ENCODE results near the gene C1QL2. TPM values are rescaled to one million over a fixed set of nuclear protein-coding genes. Genes with fewer than 3 reads are reported as not detected.

The C1QL2 gene
- total RNA-seq, 2 donors from 2014 or later, result not detected

DNA sequence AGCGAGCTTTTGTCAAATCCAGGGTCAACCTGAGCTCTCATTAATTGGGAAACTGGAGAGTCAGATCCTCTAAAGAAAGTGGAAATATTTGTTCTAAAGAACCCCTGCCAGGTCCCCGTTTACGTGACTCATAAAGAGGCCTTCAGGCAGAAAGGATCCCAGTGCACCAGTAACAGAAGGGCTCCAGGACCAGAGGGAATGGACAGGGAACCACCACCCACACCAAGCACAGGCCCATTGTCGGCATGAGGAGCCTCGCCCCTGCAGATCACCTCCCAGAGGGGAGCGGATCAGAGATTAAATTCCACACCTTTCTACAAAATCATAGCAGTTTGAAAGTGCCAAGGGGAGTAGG is 16.4 kb upstream of the C1QL2 start:
- no peak overlapping the region for H3K4me3 Mint-ChIP-seq
- no peaks in the 10 kb centered on the region for H3K9me3 Mint-ChIP-seq
- H3K36me3 Mint-ChIP-seq (ENCODE audit: insufficient read depth in 2 of 2), result no peaks in the 10 kb centered on the region
- H3K4me1 Mint-ChIP-seq (ENCODE audit: low read depth), result no peaks in the 10 kb centered on the region
- ATAC-seq (replicated peaks in 1 of 2) (no peak), DNase-seq (no peak)
- no peaks in the 10 kb centered on the region for H3K27me3 Mint-ChIP-seq (ENCODE audit: low read depth)
- no peak overlapping the region for H3K27ac Mint-ChIP-seq

DNA sequence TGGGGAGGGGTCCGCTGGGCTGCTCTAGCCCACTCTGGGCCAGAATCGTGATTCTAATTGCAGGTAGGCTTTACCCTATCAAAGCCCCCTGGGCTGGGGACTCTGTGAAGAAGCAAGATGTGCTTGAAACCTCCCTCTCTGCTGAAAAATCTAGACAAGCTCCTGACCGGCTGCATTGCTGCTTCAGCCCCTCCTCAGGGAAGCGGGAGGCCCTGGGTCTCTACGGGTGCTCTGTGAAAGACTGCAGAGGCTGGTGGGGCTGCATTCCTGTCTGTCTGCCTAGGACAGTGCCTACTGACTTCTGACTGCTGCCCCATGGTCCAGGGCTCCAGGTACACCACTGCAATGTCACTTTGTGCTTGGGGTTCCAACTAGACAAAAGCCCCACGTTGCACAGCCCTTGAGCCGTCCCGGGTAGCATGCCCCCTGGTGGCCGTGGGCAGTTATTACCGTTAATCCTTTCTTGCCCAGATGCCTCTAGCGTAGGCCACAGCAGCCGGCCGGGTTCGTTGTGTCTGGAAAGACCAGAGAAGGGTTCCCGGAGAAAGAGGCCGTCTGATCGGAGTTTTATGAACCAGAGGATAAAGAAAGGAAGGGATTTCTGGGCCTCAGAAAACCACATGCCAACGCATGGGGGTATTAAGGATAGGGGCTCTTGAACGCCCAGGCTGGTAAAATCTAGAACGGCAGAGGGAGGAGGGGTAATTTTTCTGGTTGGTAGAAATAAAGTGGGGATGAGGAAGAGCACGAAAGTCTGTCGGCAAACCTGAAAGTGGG is 15.9 kb upstream of the C1QL2 start:
- Mint-ChIP-seq H3K9me3 (no peaks in the 10 kb centered on the region), H3K4me1 (ENCODE audit: low read depth) (no peaks in the 10 kb centered on the region), H3K36me3 (ENCODE audit: insufficient read depth in 2 of 2) (no peaks in the 10 kb centered on the region), H3K27me3 (ENCODE audit: low read depth) (no peaks in the 10 kb centered on the region), H3K27ac (no peak overlapping the region), H3K4me3 (no peak overlapping the region)
- ATAC-seq (replicated peaks in 1 of 2), result peak; percentile 57 to 63
- DNase-seq, result peak; percentile 49 to 69

DNA sequence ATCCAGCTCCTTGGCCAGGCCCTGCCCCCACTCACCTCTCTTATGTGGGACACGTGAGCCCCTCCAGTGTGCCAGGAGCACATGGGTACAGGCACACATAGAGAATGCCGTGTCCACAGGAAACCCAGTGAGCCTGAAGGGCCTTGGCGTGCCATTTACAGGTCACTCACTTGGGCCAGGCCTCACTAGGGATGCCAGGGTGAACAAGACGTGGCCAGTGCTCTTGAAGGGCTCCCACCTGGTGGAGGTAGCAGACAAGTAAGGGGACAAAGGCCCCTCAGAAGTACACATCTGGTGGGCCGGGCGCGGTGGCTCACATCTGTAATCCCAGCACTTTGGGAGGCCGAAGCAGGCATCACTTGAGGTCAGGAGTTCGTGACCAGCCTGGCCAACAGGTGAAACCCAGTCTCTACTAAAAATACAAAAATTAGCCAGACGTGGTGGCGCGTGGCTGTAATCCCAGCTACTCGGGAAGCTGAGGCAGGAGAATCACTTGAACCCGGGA is 15.1 kb upstream of the C1QL2 start:
- Mint-ChIP-seq H3K9me3 (no peaks in the 10 kb centered on the region), H3K27ac (no peak overlapping the region), H3K36me3 (ENCODE audit: insufficient read depth in 2 of 2) (no peaks in the 10 kb centered on the region), H3K4me3 (no peak overlapping the region), H3K27me3 (ENCODE audit: low read depth) (no peaks in the 10 kb centered on the region), H3K4me1 (ENCODE audit: low read depth) (no peaks in the 10 kb centered on the region)
- no peak for ATAC-seq (replicated peaks in 1 of 2)
- DNase-seq, result no peak

DNA sequence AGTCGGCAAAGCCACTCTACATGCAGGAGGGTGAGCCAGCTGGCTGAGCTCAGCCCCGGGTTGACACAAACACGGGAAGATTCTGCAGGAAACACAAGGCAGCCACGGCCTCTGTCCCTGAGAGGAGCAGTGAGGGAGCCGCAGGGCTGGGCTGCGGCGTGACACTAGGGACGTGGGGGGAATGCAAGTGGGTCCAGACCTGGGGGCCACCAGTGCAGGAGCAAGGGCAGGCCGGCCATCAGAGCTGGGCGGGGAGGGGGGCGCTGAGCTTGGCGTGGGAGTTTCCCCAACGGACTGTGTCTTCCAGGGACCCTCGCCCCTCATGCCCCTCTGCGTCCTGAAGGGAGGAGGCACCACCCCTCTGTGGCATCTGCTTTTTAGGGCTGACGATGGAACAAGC is 12.0 kb upstream of the C1QL2 start:
- Mint-ChIP-seq H3K4me1 (ENCODE audit: low read depth) (no peaks in the 10 kb centered on the region), H3K9me3 (no peaks in the 10 kb centered on the region), H3K4me3 (no peak overlapping the region), H3K27ac (no peak overlapping the region), H3K27me3 (ENCODE audit: low read depth) (peaks cover 15% of the 10 kb centered on the region), H3K36me3 (ENCODE audit: insufficient read depth in 2 of 2) (no peaks in the 10 kb centered on the region)
- ATAC-seq (replicated peaks in 1 of 2) (no peak), DNase-seq (no peak)

DNA sequence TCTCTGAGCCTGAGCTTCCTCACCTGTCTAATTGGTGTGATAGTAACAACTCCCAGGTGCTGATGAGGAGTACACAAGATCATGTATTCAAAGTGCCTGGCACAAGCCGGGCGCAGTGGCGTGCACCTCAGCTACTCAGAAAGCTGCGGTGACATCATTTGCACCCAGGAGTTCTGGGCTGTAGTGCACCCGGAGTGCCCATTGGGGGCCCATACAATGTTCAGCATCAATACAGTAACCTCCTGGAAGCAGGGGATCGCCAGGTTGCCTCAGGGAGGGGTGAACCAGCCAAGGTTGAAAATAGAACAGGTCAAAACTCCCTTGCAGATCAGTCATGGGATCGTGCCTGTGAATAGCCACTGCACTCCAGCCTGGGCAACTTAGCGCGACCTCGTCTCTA is 11.2 kb upstream of the C1QL2 start:
- no peak overlapping the region for H3K27ac Mint-ChIP-seq

DNA sequence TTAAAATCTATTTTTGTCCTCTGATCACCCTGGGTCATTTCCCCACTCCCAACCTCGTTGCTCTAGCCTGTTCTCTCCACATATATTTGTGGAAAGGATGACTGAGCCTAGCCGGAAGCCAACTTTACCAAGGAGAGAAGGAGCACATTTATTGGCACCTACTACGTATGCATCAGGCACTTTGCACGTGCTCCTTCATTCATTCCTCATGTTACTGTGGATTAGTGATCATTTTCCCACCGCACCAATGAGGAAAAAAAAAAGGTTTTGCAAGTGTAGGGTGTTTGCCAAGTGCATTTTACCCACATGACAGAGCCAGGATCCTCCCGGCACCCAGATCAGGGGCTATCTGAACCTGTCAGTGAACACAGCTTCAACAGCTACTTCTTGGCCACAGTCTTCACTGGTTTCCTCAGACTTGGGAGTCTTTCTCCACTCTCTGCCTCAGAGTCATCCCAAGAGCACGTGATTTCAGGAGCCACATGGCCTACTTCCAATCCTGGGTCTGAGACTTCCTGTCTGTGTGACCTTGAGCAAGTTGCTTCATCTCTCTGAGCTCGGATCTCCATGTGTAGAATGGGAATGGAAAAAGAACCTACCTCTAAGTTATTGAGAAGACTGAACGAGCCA is 1.9 kb upstream of the C1QL2 start:
- Mint-ChIP-seq H3K27ac (no peak overlapping the region), H3K9me3 (no peaks in the 10 kb centered on the region), H3K4me3 (no peak overlapping the region), H3K27me3 (ENCODE audit: low read depth) (peaks cover 49% of the 10 kb centered on the region), H3K4me1 (ENCODE audit: low read depth) (peaks cover 4% of the 10 kb centered on the region), H3K36me3 (ENCODE audit: insufficient read depth in 2 of 2) (no peaks in the 10 kb centered on the region)
- DNase-seq (no peak), ATAC-seq (replicated peaks in 1 of 2) (no peak)

More for the DNA sequence above, 11.2 kb upstream of the C1QL2 start:
- Mint-ChIP-seq H3K4me1 (ENCODE audit: low read depth) (no peaks in the 10 kb centered on the region), H3K36me3 (ENCODE audit: insufficient read depth in 2 of 2) (no peaks in the 10 kb centered on the region), H3K27me3 (ENCODE audit: low read depth) (peaks cover 15% of the 10 kb centered on the region), H3K4me3 (no peak overlapping the region), H3K9me3 (no peaks in the 10 kb centered on the region)
- no peak for DNase-seq
- no peak for ATAC-seq (replicated peaks in 1 of 2)

DNA sequence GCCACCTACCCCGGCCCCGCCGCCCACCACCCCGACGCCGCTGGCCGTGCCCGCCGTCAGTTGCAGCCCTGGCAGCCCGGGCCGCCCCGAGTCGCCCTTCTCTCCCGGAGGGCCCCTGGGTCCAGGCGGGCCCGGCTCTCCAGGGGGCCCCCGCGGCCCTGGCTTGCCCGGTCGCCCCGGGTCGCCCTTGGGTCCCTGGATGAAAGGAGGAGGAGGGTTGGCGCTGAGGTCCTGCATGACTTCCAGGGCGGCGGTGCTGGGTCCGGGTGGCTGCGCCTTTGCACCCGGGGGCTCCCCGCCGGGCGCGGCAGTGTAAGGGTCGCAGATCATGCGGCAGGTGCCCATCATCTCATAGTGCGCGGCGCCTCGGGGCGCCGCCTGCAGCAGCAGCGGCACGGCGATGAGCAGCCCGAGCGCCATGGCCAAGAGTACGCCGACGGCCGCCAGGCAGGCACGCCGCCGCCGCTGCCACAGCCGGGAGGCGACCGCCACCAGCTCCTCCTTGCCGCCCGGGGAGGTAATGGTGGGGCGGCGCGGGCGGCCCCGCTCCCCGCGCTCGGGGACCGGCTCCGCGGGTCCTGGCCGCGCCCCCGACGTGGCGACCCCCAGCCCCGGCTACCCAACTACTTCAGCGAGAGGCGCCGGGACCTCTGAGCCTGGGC is 570 bp downstream of the C1QL2 start:
- H3K27ac Mint-ChIP-seq, result no peak overlapping the region
- H3K4me1 Mint-ChIP-seq (ENCODE audit: low read depth), result peaks cover 4% of the 10 kb centered on the region
- H3K27me3 Mint-ChIP-seq (ENCODE audit: low read depth), result peaks cover 64% of the 10 kb centered on the region
- no peak for DNase-seq
- ATAC-seq (replicated peaks in 1 of 2), result no peak
- H3K9me3 Mint-ChIP-seq, result no peaks in the 10 kb centered on the region
- no peaks in the 10 kb centered on the region for H3K36me3 Mint-ChIP-seq (ENCODE audit: insufficient read depth in 2 of 2)
- no peak overlapping the region for H3K4me3 Mint-ChIP-seq

DNA sequence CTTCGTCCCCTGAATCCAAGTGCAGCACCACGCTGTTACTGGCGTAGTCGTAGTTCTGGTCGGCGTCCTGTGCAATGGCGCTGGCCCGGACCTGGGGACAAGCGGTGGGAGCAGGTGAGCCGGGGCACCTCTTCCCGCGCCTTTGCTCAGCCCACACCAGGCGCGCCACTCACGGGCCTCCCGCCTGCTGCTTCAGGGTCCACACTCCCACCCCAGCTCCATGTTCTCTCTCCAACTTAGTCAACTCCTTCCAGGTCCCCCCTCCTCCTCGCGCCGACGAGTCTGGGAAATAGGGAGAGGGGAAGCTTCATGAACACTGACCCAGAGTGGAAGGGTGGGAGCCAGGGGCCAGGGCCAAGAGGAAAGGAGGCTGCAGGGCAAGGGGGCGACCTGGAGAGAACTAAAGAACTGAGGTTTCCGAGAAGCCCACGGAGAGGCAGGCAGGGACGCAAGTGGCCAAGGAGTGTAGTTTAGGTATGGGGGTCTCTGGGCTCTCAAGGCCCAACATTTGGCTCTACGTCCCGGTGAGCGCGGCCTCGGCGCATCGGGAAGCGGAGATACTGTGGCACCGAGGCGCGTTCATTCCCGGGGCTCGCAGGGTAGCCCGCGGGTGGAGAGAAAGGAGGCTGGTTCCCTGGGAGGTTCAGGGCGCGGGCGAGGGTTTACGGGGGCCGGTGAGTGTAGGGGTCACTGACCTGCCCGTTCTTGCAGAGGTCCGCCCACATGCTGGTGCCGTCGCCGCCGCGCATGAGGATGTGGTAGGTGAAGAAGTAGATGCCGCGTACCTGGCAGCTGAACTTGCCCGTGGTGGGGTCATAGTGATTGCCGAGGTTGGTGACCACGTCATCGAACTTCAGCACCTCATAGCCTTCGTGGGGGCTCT is 1.4 kb downstream of the C1QL2 start:
- Mint-ChIP-seq H3K9me3 (no peaks in the 10 kb centered on the region), H3K27ac (no peak overlapping the region), H3K4me3 (peak overlapping the region in 1 of 2 donors; percentile 29), H3K27me3 (ENCODE audit: low read depth) (peaks cover 62% of the 10 kb centered on the region), H3K36me3 (ENCODE audit: insufficient read depth in 2 of 2) (no peaks in the 10 kb centered on the region), H3K4me1 (ENCODE audit: low read depth) (peaks cover 4% of the 10 kb centered on the region)
- DNase-seq, result no peak
- no peak for ATAC-seq (replicated peaks in 1 of 2)

DNA sequence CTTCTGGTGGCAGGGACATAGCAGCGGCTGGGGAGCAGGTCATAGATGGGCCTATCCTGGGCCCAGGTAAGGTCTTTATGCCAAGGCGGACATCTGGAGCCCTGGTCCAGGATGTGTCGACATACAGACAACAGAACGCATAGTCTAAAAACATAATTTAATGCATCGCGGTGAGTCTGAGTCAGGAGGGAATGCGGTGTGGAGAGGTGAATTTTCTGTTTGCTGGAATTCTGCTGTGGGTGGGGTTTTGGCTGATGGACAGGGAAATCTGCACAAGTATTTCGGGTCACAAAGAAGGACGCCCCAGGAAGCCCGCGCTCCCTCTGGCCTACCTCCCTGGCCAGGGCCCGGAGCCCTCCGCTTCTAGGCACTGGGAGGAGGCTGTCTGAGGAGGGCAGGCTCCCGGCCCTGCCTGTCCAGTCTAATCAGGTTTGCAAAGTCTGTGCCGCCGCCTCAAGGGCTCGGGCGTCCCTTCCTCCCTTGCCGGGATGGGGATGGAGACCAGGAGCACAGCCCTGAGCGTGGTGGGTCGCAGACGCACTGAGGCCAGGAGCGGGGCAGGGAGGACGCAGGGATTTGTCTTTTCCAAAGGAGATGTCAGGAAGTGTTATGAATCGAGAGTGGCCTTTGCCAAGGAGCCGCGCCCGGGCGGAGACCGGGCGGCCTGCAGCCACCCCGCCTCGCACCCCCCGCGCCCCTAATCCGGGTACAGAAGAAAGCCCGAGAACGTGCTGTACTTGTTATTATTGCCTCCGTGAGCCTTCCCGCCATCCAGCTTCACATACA is 2.3 kb downstream of the C1QL2 start:
- Mint-ChIP-seq H3K4me1 (ENCODE audit: low read depth) (peaks cover 4% of the 10 kb centered on the region), H3K27me3 (ENCODE audit: low read depth) (peaks cover 58% of the 10 kb centered on the region), H3K27ac (no peak overlapping the region), H3K4me3 (no peak overlapping the region), H3K36me3 (ENCODE audit: insufficient read depth in 2 of 2) (no peaks in the 10 kb centered on the region), H3K9me3 (no peaks in the 10 kb centered on the region)
- DNase-seq (no peak), ATAC-seq (replicated peaks in 1 of 2) (no peak)

DNA sequence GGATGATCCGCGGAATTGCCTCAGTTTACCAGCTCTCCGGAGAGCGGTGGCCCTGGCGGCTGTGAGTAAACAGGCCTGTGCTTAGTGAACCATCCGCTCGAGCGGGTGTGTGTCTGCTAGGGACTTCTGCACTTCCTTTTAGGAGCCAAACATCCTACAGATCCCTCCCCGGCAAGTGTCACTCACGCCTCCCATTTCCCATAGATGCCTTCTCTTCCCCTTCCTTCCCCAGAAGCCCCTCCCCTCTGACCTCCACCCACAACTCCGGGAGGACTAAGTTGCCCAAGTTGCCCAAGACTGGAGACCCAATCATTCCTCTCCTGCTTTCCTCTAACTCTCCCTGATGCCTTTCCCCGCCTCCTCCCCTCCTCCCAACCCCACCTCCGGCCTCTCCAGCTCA is 2.9 kb downstream of the C1QL2 start:
- H3K4me1 Mint-ChIP-seq (ENCODE audit: low read depth), result peaks cover 4% of the 10 kb centered on the region
- H3K4me3 Mint-ChIP-seq, result no peak overlapping the region
- H3K9me3 Mint-ChIP-seq, result no peaks in the 10 kb centered on the region
- no peaks in the 10 kb centered on the region for H3K36me3 Mint-ChIP-seq (ENCODE audit: insufficient read depth in 2 of 2)
- H3K27ac Mint-ChIP-seq, result no peak overlapping the region
- peaks cover 56% of the 10 kb centered on the region for H3K27me3 Mint-ChIP-seq (ENCODE audit: low read depth)
- ATAC-seq (replicated peaks in 1 of 2), result no peak
- no peak for DNase-seq

DNA sequence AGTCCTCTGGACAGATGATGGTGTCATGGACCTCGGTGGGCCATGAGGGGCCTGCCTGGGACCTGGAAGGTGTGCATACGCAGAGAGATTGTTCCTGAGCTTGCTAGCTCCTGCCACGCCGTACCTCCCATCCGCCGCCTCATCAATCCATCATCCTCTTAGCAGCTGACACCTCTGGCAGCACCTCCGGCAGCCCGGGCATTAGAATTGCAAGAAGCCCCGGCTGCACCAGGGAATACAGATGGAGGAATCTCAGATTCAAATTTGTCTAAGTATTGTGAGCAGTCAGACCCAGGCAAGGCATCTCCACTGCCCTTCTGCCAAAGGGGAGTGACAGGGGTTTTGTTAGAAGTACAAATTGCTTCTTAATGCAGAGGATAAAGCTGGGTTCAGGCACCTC is 4.5 kb downstream of the C1QL2 start:
- Mint-ChIP-seq H3K4me3 (no peak overlapping the region), H3K36me3 (ENCODE audit: insufficient read depth in 2 of 2) (no peaks in the 10 kb centered on the region), H3K27ac (no peak overlapping the region), H3K27me3 (ENCODE audit: low read depth) (peaks cover 50% of the 10 kb centered on the region), H3K9me3 (no peaks in the 10 kb centered on the region), H3K4me1 (ENCODE audit: low read depth) (peaks cover 4% of the 10 kb centered on the region)
- ATAC-seq (replicated peaks in 1 of 2) (no peak), DNase-seq (no peak)

DNA sequence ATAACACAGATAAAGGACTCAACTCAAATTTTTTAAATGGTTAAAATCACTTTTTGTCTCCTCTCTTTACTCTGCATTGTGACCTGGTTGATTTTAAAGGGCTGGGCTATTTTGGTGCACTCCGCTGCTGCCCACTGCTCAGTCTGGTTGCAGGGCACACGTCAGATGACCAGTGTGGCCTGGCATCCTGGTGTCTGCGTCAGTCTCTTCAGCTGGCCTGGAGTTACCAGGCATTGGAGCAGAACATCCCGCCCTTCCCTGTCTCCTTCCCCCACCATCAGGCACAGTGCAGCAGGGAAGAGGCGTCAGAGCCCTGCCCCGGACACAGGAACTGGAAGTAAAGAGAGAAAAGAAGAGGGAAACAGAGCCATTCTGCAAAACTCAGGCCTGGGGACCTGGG is 8.9 kb downstream of the C1QL2 start:
- H3K9me3 Mint-ChIP-seq, result no peaks in the 10 kb centered on the region
- H3K27ac Mint-ChIP-seq, result no peak overlapping the region
- H3K4me3 Mint-ChIP-seq, result no peak overlapping the region
- peaks cover 29% of the 10 kb centered on the region for H3K27me3 Mint-ChIP-seq (ENCODE audit: low read depth)
- no peaks in the 10 kb centered on the region for H3K4me1 Mint-ChIP-seq (ENCODE audit: low read depth)
- H3K36me3 Mint-ChIP-seq (ENCODE audit: insufficient read depth in 2 of 2), result no peaks in the 10 kb centered on the region
- ATAC-seq (replicated peaks in 1 of 2) (no peak), DNase-seq (no peak)
